ENCODE measurements around the gene CAVIN3. TPM values are rescaled to one million over a fixed set of nuclear protein-coding genes. Genes with fewer than 3 reads are reported as not detected.

CAVIN3 gene
- total and polyA plus RNA-seq, 2 donors (not counting 1 experiment from before 2014, with no cell fraction given) = not detected

DNA sequence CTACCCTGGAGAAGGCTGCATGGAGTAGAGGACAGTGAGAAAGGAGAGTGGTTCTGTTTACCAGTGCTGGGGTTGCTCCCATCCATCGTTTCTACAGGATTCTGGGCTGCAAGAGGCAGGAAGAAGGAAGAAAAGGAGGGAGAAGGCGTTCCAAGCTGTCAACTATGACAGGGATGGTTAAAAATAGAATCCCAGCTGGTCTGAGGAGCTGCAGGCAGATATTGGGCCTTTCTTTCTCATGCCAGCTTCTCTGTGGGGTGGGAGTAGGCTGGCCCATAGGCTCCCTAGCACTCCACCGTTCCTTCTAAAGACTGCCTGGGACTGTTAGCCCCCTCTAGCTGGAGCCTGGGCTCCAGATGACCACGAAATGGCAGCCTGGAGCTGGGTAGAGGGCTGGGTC is 47.1 kb downstream of the CAVIN3 start:
- Mint-ChIP-seq H3K27ac (no peak overlapping the region), H3K27me3 (peaks cover 39% of the 10 kb centered on the region), H3K4me3 (no peak overlapping the region), H3K9me3 (ENCODE audit: insufficient read depth) (peaks cover 4% of the 10 kb centered on the region), H3K4me1 (no peaks in the 10 kb centered on the region)
- H3K27ac ChIP-seq (ENCODE audit: low read length in 2 of 2) = no peak overlapping the region
- 100% methylated on average over 2 of the region's 4 CpGs for WGBS (ENCODE audit: insufficient coverage)
- H3K9ac ChIP-seq (ENCODE audit: low read length) = no peak overlapping the region
- no peak overlapping the region for H2AFZ ChIP-seq (ENCODE audit: insufficient read depth, low read depth, low read length, poor library complexity, severe bottlenecking)
- peaks cover 0 to 10% (median 4%) of the 10 kb centered on the region in 4 experiments for H3K27me3 ChIP-seq (replicated peaks in 1 of 4; ENCODE audit: control extremely low read depth in 1 of 4, control insufficient read depth in 3 of 4, insufficient read depth in 4 of 4, low read length in 3 of 4)
- no peaks in the 10 kb centered on the region for H4K20me1 ChIP-seq (ENCODE audit: control insufficient read depth, insufficient read depth, low read length, poor library complexity, severe bottlenecking)
- no peak overlapping the region for H3K4me2 ChIP-seq (replicated peaks; ENCODE audit: low read depth, low read length, poor library complexity, severe bottlenecking)
- intact Hi-C loops (cut with micrococcal nuclease) = no loop called here
- ATAC-seq (ENCODE audit: low read depth) = no peak
- H3K4me3 ChIP-seq (ENCODE audit: control extremely low read depth in 1 of 5, extremely low read depth in 1 of 5, insufficient read depth in 1 of 5, low read depth in 2 of 5, low read length in 4 of 5) = no peak overlapping the region
- no peaks in the 10 kb centered on the region for H3K4me1 ChIP-seq (ENCODE audit: control insufficient read depth in 2 of 2, insufficient read depth in 2 of 2, low read length in 2 of 2)
- DNase-seq = no peak
- POLR2A ChIA-PET = no interaction called here
- H3K36me3 ChIP-seq (replicated peaks in 1 of 2; ENCODE audit: control extremely low read depth in 1 of 2, control insufficient read depth in 1 of 2, extremely low read depth in 1 of 2, insufficient read depth in 2 of 2, low read length in 1 of 2) = no peaks in the 10 kb centered on the region
- peaks cover 0 to 9% (median 0%) of the 10 kb centered on the region in 3 donors for H3K9me3 ChIP-seq (ENCODE audit: control extremely low read depth in 1 of 3, control insufficient read depth in 2 of 3, insufficient read depth in 1 of 3, low read length in 2 of 3)
- CTCF ChIA-PET = interaction anchor here (0.6 kb wide), 1 partner anchor 19 kb away, joined by 3 read pairs; no protein-coding TSS in a partner anchor
- no peaks in the 10 kb centered on the region for H3K79me2 ChIP-seq (ENCODE audit: control insufficient read depth, insufficient read depth, low read length)
- TF ChIP-seq, protein P1, sequence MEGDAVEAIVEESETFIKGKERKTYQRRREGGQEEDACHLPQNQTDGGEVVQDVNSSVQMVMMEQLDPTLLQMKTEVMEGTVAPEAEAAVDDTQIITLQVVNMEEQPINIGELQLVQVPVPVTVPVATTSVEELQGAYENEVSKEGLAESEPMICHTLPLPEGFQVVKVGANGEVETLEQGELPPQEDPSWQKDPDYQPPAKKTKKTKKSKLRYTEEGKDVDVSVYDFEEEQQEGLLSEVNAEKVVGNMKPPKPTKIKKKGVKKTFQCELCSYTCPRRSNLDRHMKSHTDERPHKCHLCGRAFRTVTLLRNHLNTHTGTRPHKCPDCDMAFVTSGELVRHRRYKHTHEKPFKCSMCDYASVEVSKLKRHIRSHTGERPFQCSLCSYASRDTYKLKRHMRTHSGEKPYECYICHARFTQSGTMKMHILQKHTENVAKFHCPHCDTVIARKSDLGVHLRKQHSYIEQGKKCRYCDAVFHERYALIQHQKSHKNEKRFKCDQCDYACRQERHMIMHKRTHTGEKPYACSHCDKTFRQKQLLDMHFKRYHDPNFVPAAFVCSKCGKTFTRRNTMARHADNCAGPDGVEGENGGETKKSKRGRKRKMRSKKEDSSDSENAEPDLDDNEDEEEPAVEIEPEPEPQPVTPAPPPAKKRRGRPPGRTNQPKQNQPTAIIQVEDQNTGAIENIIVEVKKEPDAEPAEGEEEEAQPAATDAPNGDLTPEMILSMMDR (IDR thresholded peaks at IDR 0.05) = no peak
- TF ChIP-seq EZH2 (IDR thresholded peaks at IDR 0.05; ENCODE audit: borderline replicate concordance, insufficient read depth, low read depth, low read length, poor library complexity, severe bottlenecking) = no peak

DNA sequence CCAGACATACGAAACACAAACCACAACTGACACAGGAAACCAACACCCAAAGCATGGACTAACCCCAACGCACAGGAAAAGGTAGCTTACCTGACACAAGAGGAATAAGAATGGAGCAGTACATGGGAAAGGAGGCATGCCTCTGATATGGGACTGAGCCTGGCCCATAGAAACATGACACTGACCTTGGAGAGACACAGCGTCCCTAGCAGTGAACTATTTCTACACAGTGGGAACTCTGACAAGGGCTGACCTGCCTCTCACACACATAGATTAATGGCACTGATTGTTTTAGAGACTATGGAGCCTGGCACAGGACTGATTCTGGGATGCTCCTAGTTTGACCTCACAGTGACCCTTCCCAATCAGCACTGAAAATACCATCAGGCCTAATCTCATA is 48.7 kb downstream of the CAVIN3 start:
- 90% methylated on average over 1 of the region's 3 CpGs for WGBS (ENCODE audit: insufficient coverage)
- POLR2A ChIA-PET = no interaction called here

More for the DNA sequence above, 48.7 kb downstream of the CAVIN3 start:
- Histone ChIP-seq H3K9me3 (ENCODE audit: control extremely low read depth in 1 of 3, control insufficient read depth in 2 of 3, insufficient read depth in 1 of 3, low read length in 2 of 3) (peaks cover 0 to 9% (median 0%) of the 10 kb centered on the region in 3 donors), H3K27me3 (replicated peaks in 1 of 4; ENCODE audit: control extremely low read depth in 1 of 4, control insufficient read depth in 3 of 4, insufficient read depth in 4 of 4, low read length in 3 of 4) (peaks cover 0 to 10% (median 4%) of the 10 kb centered on the region in 4 experiments), H3K27ac (ENCODE audit: low read length in 2 of 2) (no peak overlapping the region), H3K79me2 (ENCODE audit: control insufficient read depth, insufficient read depth, low read length) (no peaks in the 10 kb centered on the region), H3K9ac (ENCODE audit: low read length) (no peak overlapping the region), H2AFZ (ENCODE audit: insufficient read depth, low read depth, low read length, poor library complexity, severe bottlenecking) (no peak overlapping the region), H3K36me3 (replicated peaks in 1 of 2; ENCODE audit: control extremely low read depth in 1 of 2, control insufficient read depth in 1 of 2, extremely low read depth in 1 of 2, insufficient read depth in 2 of 2, low read length in 1 of 2) (no peaks in the 10 kb centered on the region), H3K4me3 (ENCODE audit: control extremely low read depth in 1 of 5, extremely low read depth in 1 of 5, insufficient read depth in 1 of 5, low read depth in 2 of 5, low read length in 4 of 5) (no peak overlapping the region), H4K20me1 (ENCODE audit: control insufficient read depth, insufficient read depth, low read length, poor library complexity, severe bottlenecking) (no peaks in the 10 kb centered on the region), H3K4me2 (replicated peaks; ENCODE audit: low read depth, low read length, poor library complexity, severe bottlenecking) (no peak overlapping the region), H3K4me1 (ENCODE audit: control insufficient read depth in 2 of 2, insufficient read depth in 2 of 2, low read length in 2 of 2) (no peaks in the 10 kb centered on the region)
- intact Hi-C loops (cut with micrococcal nuclease) = no loop called here
- no peak for TF ChIP-seq EZH2 (IDR thresholded peaks at IDR 0.05; ENCODE audit: borderline replicate concordance, insufficient read depth, low read depth, low read length, poor library complexity, severe bottlenecking)
- TF ChIP-seq, protein P1 (IDR thresholded peaks at IDR 0.05) = no peak
- Mint-ChIP-seq H3K27me3 (peaks cover 39% of the 10 kb centered on the region), H3K27ac (no peak overlapping the region), H3K4me1 (no peaks in the 10 kb centered on the region), H3K4me3 (no peak overlapping the region), H3K9me3 (ENCODE audit: insufficient read depth) (peaks cover 4% of the 10 kb centered on the region)
- DNase-seq = no peak
- CTCF ChIA-PET = no interaction called here
- no peak for ATAC-seq (ENCODE audit: low read depth)
